HCT116 (cell line): ENCODE measurements around the gene CDK16. TPM values are rescaled to one million over a fixed set of nuclear protein-coding genes. Genes with fewer than 3 reads are reported as not detected.

Experiments
- ATAC-seq: fragments of 200-7000 bp; cut with Tn5 transposase; 2 replicates; pipeline ENCODE4 v1.9.1; 2020; ENCODE audit warnings: mild to moderate bottlenecking, moderate library complexity
- BruUV-seq: library from RNA; stranded (reverse); fragments of 400-500 nt; replicated peaks from 2 replicates; lab custom pipeline; 2021; lab: Mats Ljungman, UMichigan
- CTCF ChIA-PET: fragments of 300-600 bp; sonication (Branson Sonifier 250); formaldehyde crosslinking; loops from one replicate; lab custom pipeline; 2021; ENCODE audit warnings: antibody characterized with exemption; lab: Charles Lee
- POLR2A ChIA-PET: fragments of 300-600, 350-600 bp; sonication (Branson Sonifier 250); formaldehyde crosslinking; loops from one replicate; lab custom pipeline; 2021; ENCODE audit warnings: antibody characterized with exemption; lab: Charles Lee
- RAD21 ChIA-PET, 2 experiments: fragments of 300-600 bp; sonication (Branson Sonifier 250); formaldehyde crosslinking; loops; one replicate each; lab custom pipeline; 2023; ENCODE audit warnings: low total read pairs in 2 of 2; ENCODE audit not compliant: uncharacterized antibody in 2 of 2, unreplicated experiment in 2 of 2, low non-redundant PET in 1 of 2; lab: Charles Lee
- DNase-seq: peaks from one replicate; pipeline ENCODE4 v3.0.0-alpha.2; 2010; ENCODE audit warnings: low read depth, low spot score
- H2AFZ ChIP-seq: fragments of 200-600 bp; shearing (Covaris generic), sonication (generic); 2 replicates; pipeline ENCODE4 v1.6.1; 2017; ENCODE audit warnings: low read depth, mixed run types, mixed read lengths, antibody characterized with exemption, low read length; ENCODE audit not compliant: poor library complexity, severe bottlenecking
- H3K27ac ChIP-seq: 2 replicates; pipeline ENCODE4 v1.5.1; 2012; ENCODE audit warnings: low read depth, low read length
- H3K27me3 ChIP-seq: fragments of 200-600 bp; sonication (generic); 2 replicates; pipeline ENCODE4 v1.6.1; 2016; ENCODE audit warnings: mixed run types, low read length, mixed read lengths; ENCODE audit not compliant: insufficient read depth
- H3K36me3 ChIP-seq, 2 experiments: fragments of 200-500 bp in 1 of 2; fragments of 200-600 bp in 1 of 2; sonication (Bioruptor generic) in 1 of 2; sonication (generic) in 1 of 2; 2 replicates each; pipeline versions ENCODE4 v1.5.1 to v1.6.1; 2014 to 2016; ENCODE audit warnings: low read length in 2 of 2, inconsistent platforms in 1 of 2, mixed read lengths in 1 of 2, mixed run types in 1 of 2; ENCODE audit not compliant: insufficient read depth in 2 of 2, control insufficient read depth in 1 of 2
- H3K4me1 ChIP-seq, 2 experiments: fragments of 200-600 bp in 1 of 2; sonication (generic) in 1 of 2; 2 replicates each; pipeline versions ENCODE4 v1.5.1 to v1.6.1; 2012 to 2017; ENCODE audit warnings: low read length in 2 of 2, inconsistent platforms in 1 of 2, mild to moderate bottlenecking in 1 of 2, mixed read lengths in 1 of 2, mixed run types in 1 of 2, moderate library complexity in 1 of 2; ENCODE audit not compliant: insufficient read depth in 2 of 2, control insufficient read depth in 1 of 2
- H3K4me2 ChIP-seq: fragments of 200-600 bp; sonication (generic); 2 replicates; pipeline ENCODE4 v1.6.1; 2017; ENCODE audit warnings: mixed run types, low read length, mixed read lengths
- H3K4me3 ChIP-seq, 2 experiments: fragments of 200-600 bp in 1 of 2; sonication (generic) in 1 of 2; replicated peaks in 1 of 2; 2 replicates each; pipeline ENCODE4 v1.5.1; 2011 to 2016; ENCODE audit warnings: low read length in 2 of 2, control low read depth in 1 of 2, low read depth in 1 of 2, mild to moderate bottlenecking in 1 of 2, mixed read lengths in 1 of 2, mixed run types in 1 of 2
- H3K79me2 ChIP-seq: fragments of 200-600 bp; sonication (generic); 2 replicates; pipeline ENCODE4 v1.6.1; 2017; ENCODE audit warnings: mild to moderate bottlenecking, mixed run types, low read length, moderate library complexity, mixed read lengths; ENCODE audit not compliant: insufficient read depth
- H3K9ac ChIP-seq: fragments of 200-600 bp; sonication (generic); 2 replicates; pipeline ENCODE4 v1.6.1; 2016; ENCODE audit warnings: low read length, mixed read lengths
- H3K9me2 ChIP-seq: fragments of 200-600 bp; sonication (generic), shearing (Covaris generic); 2 replicates; pipeline ENCODE4 v1.6.1; 2017; ENCODE audit warnings: mixed run types, mild to moderate bottlenecking, moderate library complexity; ENCODE audit not compliant: insufficient read depth
- H3K9me3 ChIP-seq, 2 experiments: fragments of 200-500 bp in 1 of 2; fragments of 200-600 bp in 1 of 2; sonication (Bioruptor generic) in 1 of 2; sonication (generic) in 1 of 2; 2 replicates each; pipeline ENCODE4 v1.6.1; 2014 to 2017; ENCODE audit warnings: low read length in 2 of 2, mixed read lengths in 2 of 2, inconsistent platforms in 1 of 2, low read depth in 1 of 2, mild to moderate bottlenecking in 1 of 2, mixed run types in 1 of 2, moderate library complexity in 1 of 2; ENCODE audit not compliant: control insufficient read depth in 1 of 2, insufficient read depth in 1 of 2
- H4K20me1 ChIP-seq: fragments of 200-600 bp; sonication (generic), shearing (Covaris generic); 2 replicates; pipeline ENCODE4 v1.6.1; 2017; ENCODE audit warnings: mixed run types, mild to moderate bottlenecking, moderate library complexity; ENCODE audit not compliant: insufficient read depth
- CEBPB ChIP-seq: IDR thresholded peaks from 2 replicates; pipeline ENCODE4 v1.6.1; 2012; ENCODE audit warnings: low read depth
- EGR1 ChIP-seq: IDR thresholded peaks from 2 replicates; pipeline ENCODE4 v1.6.1; 2012; ENCODE audit warnings: low read depth
- ELF1 ChIP-seq: IDR thresholded peaks from 2 replicates; pipeline ENCODE4 v1.6.1; 2012; ENCODE audit warnings: low read depth, borderline replicate concordance
- EZH2 ChIP-seq: fragments of 200-600 bp; sonication (generic); IDR thresholded peaks from 2 replicates; pipeline ENCODE4 v1.6.1; 2017; ENCODE audit warnings: antibody characterized with exemption, mixed run types
- EZH2phosphoT487 ChIP-seq: fragments of 200-600 bp; IDR thresholded peaks from 2 replicates; pipeline ENCODE4 v1.6.1; 2018; ENCODE audit warnings: antibody characterized with exemption, borderline replicate concordance
- JUND ChIP-seq: IDR thresholded peaks from 2 replicates; pipeline ENCODE4 v1.6.1; 2012
- MAX ChIP-seq: IDR thresholded peaks from 2 replicates; pipeline ENCODE4 v1.6.1; 2012
- POLR2A ChIP-seq: IDR thresholded peaks from 2 replicates; pipeline ENCODE4 v1.7.0; 2011; ENCODE audit warnings: borderline replicate concordance; ENCODE audit not compliant: insufficient read depth, insufficient read length; ENCODE audit errors: extremely low read depth
- POLR2AphosphoS5 ChIP-seq: IDR thresholded peaks from 2 replicates; pipeline ENCODE4 v1.6.1; 2011; ENCODE audit warnings: mild to moderate bottlenecking, low read depth, low read length, moderate library complexity
- RAD21 ChIP-seq: IDR thresholded peaks from 2 replicates; pipeline ENCODE4 v1.6.1; 2012; ENCODE audit warnings: low read depth, mild to moderate bottlenecking
- TCF7L2 ChIP-seq: IDR thresholded peaks from 2 replicates; pipeline ENCODE4 v1.7.0; 2011; ENCODE audit warnings: borderline replicate concordance, inconsistent platforms; ENCODE audit not compliant: insufficient read depth, insufficient read length; ENCODE audit errors: extremely low read depth
- YY1 ChIP-seq: IDR thresholded peaks from 2 replicates; pipeline ENCODE4 v1.6.1; 2011; ENCODE audit warnings: low read length, low read depth, moderate library complexity, mild to moderate bottlenecking; ENCODE audit not compliant: insufficient replicate concordance; ENCODE audit errors: extremely low read depth
- ZBTB33 ChIP-seq: IDR thresholded peaks from 2 replicates; pipeline ENCODE4 v1.6.1; 2011; ENCODE audit warnings: mild to moderate bottlenecking, low read length, moderate library complexity; ENCODE audit not compliant: insufficient replicate concordance; ENCODE audit errors: extremely low read depth
- ZFX ChIP-seq: fragments of 450-650 bp; IDR thresholded peaks from 2 replicates; pipeline ENCODE4 v1.6.1; 2017
- ZNF274 ChIP-seq: fragments of 200-500 bp; sonication (Bioruptor generic); IDR thresholded peaks from 2 replicates; pipeline ENCODE4 v1.6.1; 2014; ENCODE audit warnings: mild to moderate bottlenecking, low read depth, low read length, inconsistent platforms
- intact Hi-C: fragments of 100-400 bp; cut with micrococcal nuclease; formaldehyde crosslinking; loops from 2 replicates; pipeline ENCODE4 v1.10.0; 2022
- total RNA-seq: library from RNA; stranded (reverse); gene quantifications from one replicate; pipeline ENCODE4 v1.2.1, GENCODE V29; 2021; ENCODE audit not compliant: unreplicated experiment

CDK16 gene
- total RNA-seq, 1 experiment from 2014 or later, result 131 TPM

- Histone ChIP-seq H3K9ac (no peak overlapping the region), H3K36me3 (no peaks in the 10 kb centered on the region; a peak in 1 of 4 replicates), H3K9me2 (no peaks in the 10 kb centered on the region), H4K20me1 (no peaks in the 10 kb centered on the region), H3K4me1 (peaks cover 5 to 25% of the 10 kb centered on the region in 2 experiments; a peak in 3 of 4 replicates), H3K4me2 (peak overlapping the region; percentile 82; the same call in 1 of the 2 replicates), H3K4me3 (no peak overlapping the region), H3K27ac (no peak overlapping the region), H2AFZ (no peak overlapping the region), H3K79me2 (peaks cover 28% of the 10 kb centered on the region), H3K27me3 (no peaks in the 10 kb centered on the region), H3K9me3 (no peaks in the 10 kb centered on the region)
- TF ChIP-seq EZH2phosphoT487 (no peak), EZH2 (no peak)
- BruUV-seq, result no TSS peak
- no peak for DNase-seq
- intact Hi-C loops, result loop anchor here (5.0 to 10.0 kb wide), 4 partner anchors 172 to 837 kb away; partner anchors contain the start of gene ZNF41
- ATAC-seq, result no peak
- POLR2A ChIA-PET, result interaction anchor here (1.1 to 2.0 kb wide), 3 partner anchors 28 to 333 kb away, joined by 4 to 7 read pairs (median 5); partner anchors contain the start of gene RBM10
- CTCF ChIA-PET, result interaction anchor here (1.2 to 1.7 kb wide), 3 partner anchors 44 to 195 kb away, joined by 3 to 11 read pairs (median 4); partner anchors contain the start of genes NDUFB11 and RBM10
- RAD21 ChIA-PET, result no interaction called here
Measured at GRCh38 chrX:47189906-47190305, 28.6 kb upstream of the CDK16 start.

- intact Hi-C loops, result loop anchor here (5.0 to 10.0 kb wide), 4 partner anchors 172 to 837 kb away; partner anchors contain the start of gene ZNF41
- CTCF ChIA-PET, result interaction anchor here (1.0 to 1.7 kb wide), 5 partner anchors 43 to 351 kb away, joined by 3 to 11 read pairs (median 4); partner anchors contain the start of genes NDUFB11 and RBM10
- ATAC-seq, result peak; percentile 82
Measured at GRCh38 chrX:47190445-47191269, 27.8 kb upstream of the CDK16 start.

More at GRCh38 chrX:47190445-47191269, 27.8 kb upstream of the CDK16 start:
- ChIA-PET RAD21 (no interaction called here), POLR2A (interaction anchor here (0.7 to 2.0 kb wide), 5 partner anchors 27 to 336 kb away, joined by 4 to 7 read pairs (median 5); partner anchors contain the start of gene RBM10)
- Histone ChIP-seq H3K79me2 (peaks cover 36% of the 10 kb centered on the region), H3K9me3 (no peaks in the 10 kb centered on the region), H3K27me3 (no peaks in the 10 kb centered on the region), H3K27ac (peak overlapping the region; percentile 79), H3K9ac (peak overlapping the region; percentile 82), H3K4me2 (peak overlapping the region; percentile 82), H3K4me3 (peak overlapping the region; percentile 67 to 75), H3K36me3 (no peaks in the 10 kb centered on the region; a peak in 1 of 4 replicates), H3K4me1 (peaks cover 5 to 26% of the 10 kb centered on the region in 2 experiments; a peak in 3 of 4 replicates), H3K9me2 (no peaks in the 10 kb centered on the region), H2AFZ (no peak overlapping the region), H4K20me1 (no peaks in the 10 kb centered on the region)
- TF ChIP-seq JUND, result no peak
- no peak for TF ChIP-seq EZH2phosphoT487
- no peak for TF ChIP-seq MAX
- TF ChIP-seq ZNF274, result no peak
- TF ChIP-seq POLR2AphosphoS5, result peak; percentile 82
- TF ChIP-seq ELF1, result no peak
- no peak for TF ChIP-seq RAD21
- no peak for TF ChIP-seq EGR1
- no peak for TF ChIP-seq CEBPB
- TF ChIP-seq ZFX, result no peak
- TF ChIP-seq POLR2A, result peak; percentile 26
- peak; percentile 38 for TF ChIP-seq YY1
- peak; percentile 39 for TF ChIP-seq TCF7L2
- no peak for TF ChIP-seq ZBTB33
- DNase-seq, result peak; percentile 83
- BruUV-seq, result no TSS peak
